HG02938 (cell line): ENCODE results near the gene PMVK.

Source experiments
- ATAC-seq: cut with Tn5 transposase; IDR thresholded peaks from one replicate; pipeline ENCODE4 v1.9.1; 2021; ENCODE audit warnings: mild to moderate bottlenecking, moderate library complexity; ENCODE audit not compliant: unreplicated experiment

PMVK gene

DNA sequence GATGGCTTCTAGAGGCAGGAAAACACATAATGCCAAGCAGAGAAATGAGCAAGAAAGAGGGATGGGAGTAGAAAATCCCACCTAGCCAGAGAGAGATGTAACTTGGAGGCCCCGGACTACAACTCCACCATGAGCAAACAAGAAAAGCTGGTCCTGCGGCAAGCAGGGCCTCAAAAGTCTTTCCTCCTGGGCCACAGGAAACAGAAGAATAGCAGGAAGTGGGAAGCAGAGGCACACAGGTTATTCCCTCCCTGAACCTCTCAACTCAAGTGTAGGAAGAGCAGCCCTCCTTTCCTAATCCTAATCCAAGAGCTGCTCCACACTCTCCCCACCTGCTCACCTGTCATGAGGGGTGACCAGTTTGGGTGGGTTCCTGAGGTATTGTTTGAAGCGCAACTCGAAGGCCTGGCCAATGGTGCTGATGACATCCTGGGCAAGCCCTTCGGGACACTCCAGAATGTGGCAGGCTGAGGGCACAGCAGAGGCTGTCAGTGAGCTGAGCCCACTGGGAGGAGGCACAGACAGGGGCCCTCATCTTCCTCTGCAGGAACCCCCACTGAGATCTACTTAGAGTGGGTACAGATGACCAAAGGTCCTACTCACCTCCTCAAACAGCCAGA, 30.9 kb upstream of the PMVK start:
- ATAC-seq = no peak

- no peak for ATAC-seq
Measured at GRCh38 chr1:154966111-154966510, 29.6 kb upstream of the PMVK start.

DNA sequence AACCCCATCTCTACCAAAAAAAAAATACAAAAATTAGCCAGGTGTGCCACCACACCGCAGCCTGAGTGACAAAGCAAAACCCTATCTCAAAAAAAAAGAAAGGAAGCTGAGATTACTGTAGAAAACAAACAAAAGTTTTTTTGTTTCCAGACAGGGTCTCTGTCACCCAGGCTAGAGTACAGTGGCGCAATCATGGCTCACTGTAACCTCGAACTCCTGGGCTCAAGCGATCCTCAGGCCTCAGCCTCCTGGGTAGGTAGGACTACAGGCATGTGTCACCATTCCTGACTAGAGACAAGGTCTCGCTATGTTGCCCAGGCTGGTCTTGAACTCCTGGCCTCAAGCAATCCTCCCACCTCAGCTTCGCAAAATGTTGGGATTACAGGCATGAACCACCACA, 27.8 kb upstream of the PMVK start:
- ATAC-seq = no peak

- no peak for ATAC-seq
Measured at GRCh38 chr1:154963643-154964042, 27.1 kb upstream of the PMVK start.

GRCh38 chr1:154962795-154963330, 26.3 kb upstream of the PMVK start:
- ATAC-seq = no peak

DNA sequence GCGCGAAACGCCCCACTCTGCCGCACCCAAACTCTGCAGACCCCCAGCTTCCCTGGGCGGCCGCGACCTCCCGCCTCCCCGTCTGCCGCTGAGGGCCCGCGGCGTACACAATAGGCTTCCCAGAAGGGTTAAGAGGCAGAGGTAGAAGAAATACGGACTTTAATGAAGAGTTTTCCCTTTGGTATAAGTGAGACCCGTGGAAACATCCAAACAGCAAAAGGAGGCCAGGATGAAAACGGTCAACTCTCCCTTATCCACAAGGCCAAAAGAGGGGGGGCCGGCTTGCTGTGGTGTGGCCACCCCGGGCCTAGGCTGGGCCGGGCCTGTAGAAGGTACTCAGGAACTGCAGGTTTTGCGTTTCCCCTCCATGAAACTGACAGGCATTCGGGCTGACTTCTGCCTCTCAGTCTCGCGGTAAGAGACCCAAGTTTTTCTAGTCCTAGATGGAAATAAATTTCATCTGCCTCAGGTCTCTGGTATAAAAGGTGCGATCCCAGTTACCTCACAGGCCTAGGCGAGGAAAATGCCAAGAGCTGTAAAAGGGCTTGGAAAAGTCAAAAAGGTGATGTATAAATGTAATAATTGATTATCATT, 25.7 kb upstream of the PMVK start:
- peak; percentile 13 for ATAC-seq

GRCh38 chr1:154961207-154962155, 25.0 kb upstream of the PMVK start, which contains the start of gene PYGO2:
Gene PYGO2 (minus strand): TSS chr1:154961782. CDS start chr1:154961576, 206 bp downstream.
- ATAC-seq = peak; percentile 74

GRCh38 chr1:154960446-154961136, 24.1 kb upstream of the PMVK start:
- no peak for ATAC-seq

- ATAC-seq = no peak
Measured at GRCh38 chr1:154959426-154959780, 22.9 kb upstream of the PMVK start.

DNA sequence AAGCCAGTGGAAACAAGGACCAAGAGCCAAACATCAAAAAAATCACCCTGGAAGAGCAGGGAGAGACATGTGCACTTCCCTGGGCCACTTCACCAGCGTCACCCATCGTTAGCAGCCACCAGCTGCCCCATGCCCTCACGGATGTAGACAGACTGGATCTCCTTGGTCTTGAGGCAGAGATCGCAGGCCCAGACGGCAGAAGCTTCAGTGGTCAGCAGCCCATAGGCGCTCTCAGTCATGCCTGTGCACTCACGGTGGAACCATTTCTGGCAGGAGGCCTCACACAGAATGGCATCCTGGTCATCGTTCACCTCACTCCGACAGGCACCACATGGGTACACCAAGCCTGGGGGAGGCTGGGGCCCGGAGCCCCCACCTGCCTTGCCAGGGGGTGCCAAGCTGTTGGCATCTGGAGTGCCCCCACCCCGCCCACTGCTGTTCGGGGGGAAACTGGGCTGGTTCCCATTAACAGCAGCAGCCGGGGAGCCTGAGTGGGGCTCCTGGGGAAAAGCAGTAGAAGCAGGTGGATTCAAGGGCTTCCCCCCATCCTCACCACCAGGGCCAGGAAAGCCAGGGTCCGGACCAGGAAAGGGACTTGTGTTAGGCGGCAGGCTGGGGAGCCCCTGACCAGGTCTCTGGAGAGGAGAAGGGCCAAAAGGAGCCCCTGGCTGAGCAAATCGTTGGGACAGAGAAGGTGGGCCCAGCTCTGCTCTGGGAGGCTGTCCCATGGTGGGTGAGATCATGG, 22.3 kb upstream of the PMVK start:
- no peak for ATAC-seq

DNA sequence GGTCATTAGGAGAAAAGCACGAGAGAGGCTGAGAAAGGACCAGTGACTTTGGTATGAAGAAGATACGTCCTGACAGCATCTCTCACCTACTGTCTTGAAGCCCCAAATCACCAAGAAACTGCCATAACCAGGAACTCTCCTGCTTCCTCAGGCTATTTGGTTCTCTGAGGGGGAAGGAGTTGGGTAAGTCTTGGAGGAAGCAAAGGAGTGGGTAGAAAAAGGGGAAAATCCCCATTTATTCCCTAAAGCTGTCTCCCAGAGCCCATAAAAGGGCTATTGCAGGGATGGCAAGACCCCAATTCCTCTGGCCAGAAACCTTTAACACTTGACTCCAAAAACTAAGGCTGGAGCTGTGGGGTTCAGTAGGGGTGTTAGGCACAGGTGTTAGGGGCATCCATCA, 21.5 kb upstream of the PMVK start:
- ATAC-seq = no peak

DNA sequence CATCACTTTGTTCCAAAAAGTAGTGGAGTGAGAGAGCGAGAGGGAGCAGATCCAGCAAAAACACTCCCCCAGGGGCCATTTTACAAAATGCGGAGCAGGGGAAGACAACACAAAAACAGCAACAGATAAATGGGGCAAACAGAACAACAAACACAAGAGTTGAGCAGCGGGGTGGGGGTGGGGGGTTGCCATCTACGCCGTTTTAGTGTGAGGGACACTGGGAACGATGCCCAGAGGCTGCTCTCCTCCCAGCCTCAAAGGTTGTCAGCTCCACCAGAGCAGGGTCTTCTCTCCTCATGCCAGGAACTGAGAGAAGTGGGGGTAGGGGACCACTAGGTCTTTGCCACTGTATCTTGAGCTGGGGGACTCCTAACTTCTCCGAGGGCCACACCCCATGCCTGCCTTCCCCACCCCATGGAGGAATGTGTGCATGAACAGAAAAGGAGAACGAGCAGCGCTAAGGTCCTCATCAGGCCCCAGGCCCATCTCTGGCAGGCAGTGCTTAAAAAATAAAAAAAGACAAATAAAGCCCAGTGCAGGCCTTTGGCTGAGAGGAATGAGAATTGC, 20.7 kb upstream of the PMVK start:
- no peak for ATAC-seq

GRCh38 chr1:154956544-154956941, 20.0 kb upstream of the PMVK start:
- no peak for ATAC-seq

- ATAC-seq = no peak
Measured at GRCh38 chr1:154955718-154956543, 19.4 kb upstream of the PMVK start, which contains the start of gene PBXIP1. Gene PBXIP1 (minus strand): TSS chr1:154956099. CDS start chr1:154953721, 2,378 bp downstream.

- peak; percentile 77 for ATAC-seq
Measured at GRCh38 chr1:154955039-154955717, 18.7 kb upstream of the PMVK start.

DNA sequence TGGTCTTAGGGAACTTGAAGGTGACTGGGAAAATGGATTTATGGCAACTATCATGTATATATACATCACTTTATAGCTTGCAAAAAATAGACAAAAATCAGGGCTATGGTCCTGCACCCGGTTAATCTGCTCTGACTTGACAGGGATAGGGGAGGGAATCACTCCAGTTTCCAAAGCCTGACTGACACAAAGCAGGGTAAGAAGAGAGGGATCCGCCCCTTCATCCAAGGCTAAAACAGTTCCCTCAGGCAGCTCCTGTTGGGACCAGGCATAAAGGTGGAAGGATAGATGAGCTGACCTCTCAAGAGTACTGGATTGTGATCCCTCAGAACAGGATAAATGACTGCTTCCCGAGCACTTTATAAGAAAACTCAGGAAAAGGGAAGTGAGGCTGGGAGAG, 18.0 kb upstream of the PMVK start:
- ATAC-seq = no peak

DNA sequence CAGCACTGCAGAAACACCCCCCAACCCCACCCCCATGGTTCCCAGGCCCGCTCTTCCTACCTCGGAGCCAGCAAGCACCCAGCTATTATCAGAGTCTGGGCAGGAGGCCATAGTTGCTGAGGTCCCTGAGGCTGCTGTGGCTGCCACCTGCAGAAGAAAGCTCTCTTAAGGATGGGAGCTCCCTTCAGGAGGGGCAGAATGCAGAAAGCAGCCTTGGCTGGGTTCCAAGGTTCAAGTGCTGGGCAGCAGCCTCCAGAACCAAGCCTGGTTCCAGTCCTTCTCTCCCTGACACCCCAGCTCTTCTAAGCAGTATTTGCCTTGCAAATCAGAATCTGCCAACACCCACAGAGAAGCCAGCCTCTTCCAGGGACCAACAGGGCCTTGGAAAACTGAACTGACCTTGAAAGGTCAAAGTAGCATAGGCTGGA, 17.1 kb upstream of the PMVK start:
- no peak for ATAC-seq

DNA sequence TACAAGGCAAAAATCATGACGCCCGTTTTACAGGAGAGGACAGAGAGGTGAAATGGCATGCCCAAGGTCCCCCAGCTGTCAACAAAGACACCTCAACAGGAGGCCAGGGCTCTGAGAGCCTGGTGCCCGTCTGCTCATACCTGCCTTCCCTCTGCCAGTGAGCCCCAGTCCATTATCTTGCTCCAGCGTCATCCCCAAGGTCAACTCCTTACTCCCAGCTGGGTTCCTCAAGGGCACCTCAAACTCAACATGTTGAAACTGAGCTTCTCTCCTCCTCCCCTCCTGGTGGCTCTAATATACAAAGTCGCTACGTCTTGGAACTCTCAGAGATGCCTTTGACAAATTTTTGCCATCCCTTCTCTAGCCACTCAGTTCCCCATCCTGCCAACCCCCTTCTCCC, 16.1 kb upstream of the PMVK start:
- no peak for ATAC-seq
